GM21526 (cell line): Measurements from ENCODE around the gene OPRD1.

Experiments
- ATAC-seq: cut with Tn5 transposase; IDR thresholded peaks from one replicate; pipeline ENCODE4 v1.9.1; 2021; ENCODE audit warnings: moderate library complexity; ENCODE audit not compliant: unreplicated experiment, low FRiP score

The OPRD1 gene

GRCh38 chr1:28882009-28882628 is 70.1 kb downstream of the OPRD1 start:
- ATAC-seq, result no peak

DNA sequence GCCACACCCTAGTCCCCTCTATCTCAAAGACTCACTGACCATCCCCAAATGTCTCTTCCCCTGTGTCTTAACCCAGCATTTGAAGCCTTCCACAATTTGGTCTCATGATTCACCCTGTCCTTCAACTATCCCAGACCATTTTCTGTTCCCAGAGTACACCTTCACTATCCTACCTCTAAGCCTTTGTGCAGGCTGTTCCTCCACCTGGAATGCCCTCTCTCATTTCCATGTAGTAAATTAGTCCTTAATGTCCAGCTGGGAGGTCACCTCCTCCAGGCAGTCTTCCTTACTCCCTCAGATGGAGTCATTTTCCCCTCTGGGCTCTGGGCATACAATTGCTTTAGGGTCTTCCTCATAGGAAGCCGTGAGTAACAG is 71.3 kb downstream of the OPRD1 start:
- no peak for ATAC-seq

- no peak for ATAC-seq
These were observed 73.5 kb downstream of the OPRD1 start for GRCh38 chr1:28885472-28885877.

DNA sequence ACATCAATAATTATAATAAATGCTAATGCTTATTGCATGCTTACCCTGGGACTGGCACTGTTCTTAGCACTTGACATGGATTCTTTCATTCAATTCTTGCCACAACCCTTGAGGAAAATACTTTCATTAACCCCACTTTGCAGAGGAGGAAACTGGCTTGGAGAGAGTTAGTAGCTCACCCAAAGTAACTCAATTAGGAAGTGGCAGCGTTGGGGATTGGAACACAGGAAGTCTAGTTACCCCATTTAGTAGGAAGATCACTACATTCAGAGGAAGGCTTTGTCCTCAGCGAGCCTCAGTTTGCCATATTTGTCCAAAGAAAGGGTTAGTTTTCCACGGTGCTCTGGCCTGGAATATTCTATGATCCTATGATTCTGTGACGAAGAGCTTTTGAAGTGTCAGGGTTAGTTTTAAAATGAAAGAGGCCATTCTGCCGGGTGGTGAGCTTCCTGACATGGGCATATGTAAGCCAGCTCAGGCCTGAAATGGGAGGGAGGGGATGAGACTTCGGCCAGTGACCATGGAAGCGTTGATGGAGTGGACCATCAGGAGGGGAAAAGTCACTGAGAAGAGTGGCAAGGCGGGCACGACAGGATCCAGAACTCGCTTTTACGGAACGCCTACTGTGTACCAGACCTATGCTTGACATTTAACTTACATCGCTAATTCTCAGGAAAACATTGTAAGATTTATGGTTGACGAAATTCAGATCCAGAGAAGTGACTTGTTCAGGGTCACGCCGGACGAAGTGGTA is 74.2 kb downstream of the OPRD1 start:
- ATAC-seq, result no peak

DNA sequence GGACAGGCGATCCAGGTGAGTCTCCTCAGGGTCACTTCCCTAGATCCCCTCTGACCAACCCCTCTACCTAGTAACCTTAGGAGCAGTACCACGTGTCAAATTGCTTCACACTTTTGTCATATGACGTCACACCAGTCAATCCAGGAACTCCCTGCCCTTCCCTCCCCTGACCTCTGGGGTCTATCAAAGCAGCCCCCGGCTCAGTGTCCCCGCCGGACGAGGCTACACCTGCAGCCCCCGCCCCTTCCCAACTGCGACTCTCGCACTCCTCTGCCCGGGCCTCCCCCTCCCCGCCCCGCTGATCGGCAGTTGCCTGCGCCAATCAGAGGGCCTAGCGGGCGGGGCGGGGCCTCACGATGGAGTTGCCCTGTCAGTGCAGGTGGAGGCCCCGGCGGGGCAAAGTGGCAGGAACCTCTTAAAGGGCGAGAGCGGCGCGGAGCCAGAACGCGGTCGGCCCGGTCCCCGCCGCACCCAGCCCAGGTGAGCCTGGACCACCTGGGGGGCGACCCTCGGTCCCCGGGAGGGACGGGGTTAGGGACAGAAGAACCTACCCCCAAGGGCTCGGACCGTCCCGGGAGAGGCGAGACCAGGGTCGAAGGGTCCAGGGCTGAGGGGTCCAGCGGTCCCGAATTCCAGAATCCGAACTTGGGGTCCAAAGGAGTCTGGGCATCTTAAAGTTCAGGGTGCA is 74.9 kb downstream of the OPRD1 start:
- peak; percentile 69 for ATAC-seq

- no peak for ATAC-seq
These were observed 75.5 kb downstream of the OPRD1 start for GRCh38 chr1:28887419-28887834.

- no peak for ATAC-seq
These were observed 76.1 kb downstream of the OPRD1 start for GRCh38 chr1:28887835-28888682.

- ATAC-seq, result no peak
These were observed 76.9 kb downstream of the OPRD1 start for GRCh38 chr1:28888915-28889314.

GRCh38 chr1:28889357-28889756 is 77.4 kb downstream of the OPRD1 start:
- no peak for ATAC-seq

DNA sequence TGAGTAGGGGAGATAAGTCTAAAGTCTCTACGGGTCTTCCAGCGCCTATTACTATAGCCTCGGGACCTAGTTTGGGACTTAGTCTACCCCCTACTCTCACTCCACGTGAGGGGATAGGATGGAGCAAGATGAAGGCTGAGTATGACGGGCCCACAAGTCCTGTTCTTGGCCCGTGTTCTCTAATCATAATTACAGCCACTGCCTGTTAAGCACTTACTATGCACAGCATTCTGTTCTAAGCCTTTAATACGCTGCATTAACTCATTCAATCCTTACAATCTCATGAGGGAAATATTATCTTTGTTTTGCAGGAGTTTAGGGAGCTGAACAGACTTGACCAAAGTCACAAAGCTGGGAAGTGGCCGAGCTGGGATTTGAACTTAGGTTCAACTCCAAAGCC is 78.5 kb downstream of the OPRD1 start:
- no peak for ATAC-seq

DNA sequence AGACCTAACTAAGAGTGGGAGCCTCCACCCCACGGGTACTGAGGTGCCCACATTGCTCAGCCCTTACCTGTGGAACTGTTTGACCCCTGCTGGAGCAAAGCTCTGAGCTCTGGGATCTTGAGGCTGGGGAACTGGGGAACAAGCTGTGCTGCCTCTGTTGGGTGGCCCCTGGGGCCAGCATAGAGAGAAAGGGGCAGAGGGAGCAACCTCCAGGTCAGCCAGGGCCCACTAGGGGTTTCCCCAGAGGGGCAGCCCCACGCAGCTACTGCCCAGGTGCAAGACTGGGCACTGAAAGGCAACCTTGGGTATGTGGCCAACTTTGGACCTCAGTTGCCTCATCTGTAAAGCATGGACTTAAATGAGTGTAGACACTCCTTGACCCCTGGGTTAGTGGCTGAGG is 78.9 kb downstream of the OPRD1 start:
- no peak for ATAC-seq

DNA sequence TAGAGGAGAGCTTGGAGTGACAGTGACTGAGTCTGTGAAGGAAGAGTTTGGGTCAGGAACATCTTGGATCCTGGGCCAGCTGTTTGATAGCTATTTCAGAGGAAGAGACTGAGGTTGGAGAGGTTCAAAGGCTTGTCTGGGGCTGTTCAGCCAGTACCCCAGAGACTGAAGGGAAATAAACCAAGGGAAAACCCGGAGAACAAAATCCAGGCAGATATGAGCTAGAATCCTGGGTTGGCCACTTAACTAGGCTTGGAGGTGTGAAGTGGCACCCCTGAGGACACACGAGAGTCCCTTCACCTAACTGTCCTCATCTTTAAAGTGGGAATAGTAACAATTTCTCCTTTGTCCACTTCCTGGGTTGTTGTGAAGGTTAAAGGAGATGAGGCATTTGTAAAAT is 79.3 kb downstream of the OPRD1 start:
- no peak for ATAC-seq

DNA sequence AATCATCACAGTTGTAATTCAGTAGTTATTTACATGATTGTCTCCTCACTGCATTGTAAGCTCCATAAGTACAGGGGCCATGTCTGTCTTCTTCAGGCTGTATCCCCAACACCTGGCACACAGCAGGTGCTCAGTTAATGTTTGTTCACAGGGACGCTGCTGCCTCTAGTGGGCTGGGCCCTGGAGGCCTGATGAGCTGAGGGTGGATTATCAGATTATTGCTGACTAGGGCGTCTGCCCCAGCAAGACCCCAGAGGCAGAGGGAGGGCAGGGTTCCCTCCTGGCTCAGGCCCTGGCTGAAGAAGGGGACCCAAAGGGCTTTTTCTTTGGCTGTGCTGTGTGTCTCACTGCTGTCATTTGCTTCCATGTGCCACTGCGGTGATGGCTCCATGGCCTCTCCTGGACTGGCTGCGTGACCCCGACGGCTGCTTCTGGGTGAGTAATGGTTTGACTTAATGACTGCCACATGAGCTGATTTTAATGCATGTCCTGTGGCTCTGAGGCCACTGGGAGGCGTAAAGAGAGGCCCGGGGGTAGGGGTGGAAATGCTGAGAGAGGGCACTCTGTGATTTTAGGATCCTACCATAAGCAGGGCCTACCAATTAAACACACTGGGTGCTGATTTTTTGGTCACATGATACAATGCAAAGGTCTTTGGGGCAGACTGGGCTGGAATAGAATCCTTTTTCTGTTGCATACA is 81.6 kb downstream of the OPRD1 start:
- ATAC-seq, result no peak

DNA sequence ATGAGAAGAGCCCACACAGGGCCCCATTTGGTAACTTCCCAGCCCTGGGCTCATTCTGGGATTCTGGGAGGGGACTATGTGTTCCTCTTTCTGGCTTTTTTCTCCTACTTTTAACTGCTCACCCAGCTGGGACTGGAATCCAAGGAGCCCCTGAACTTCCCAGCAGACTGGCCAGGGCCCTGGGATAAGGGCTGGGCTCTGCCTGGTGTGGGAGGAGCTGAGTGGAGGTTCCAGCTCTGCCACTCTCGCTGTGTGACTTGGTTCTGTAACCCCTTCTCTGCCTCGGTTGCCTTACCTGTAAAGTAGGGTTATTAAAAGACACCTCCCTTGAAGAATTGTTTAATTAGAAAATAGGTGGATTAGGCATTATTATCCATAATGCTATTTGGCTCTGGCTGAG is 82.8 kb downstream of the OPRD1 start:
- no peak for ATAC-seq

GRCh38 chr1:28895896-28896608 is 84.1 kb downstream of the OPRD1 start:
- no peak for ATAC-seq

GRCh38 chr1:28896609-28896986 is 84.6 kb downstream of the OPRD1 start:
- ATAC-seq, result no peak

- no peak for ATAC-seq
These were observed 85.8 kb downstream of the OPRD1 start for GRCh38 chr1:28897789-28898188.

DNA sequence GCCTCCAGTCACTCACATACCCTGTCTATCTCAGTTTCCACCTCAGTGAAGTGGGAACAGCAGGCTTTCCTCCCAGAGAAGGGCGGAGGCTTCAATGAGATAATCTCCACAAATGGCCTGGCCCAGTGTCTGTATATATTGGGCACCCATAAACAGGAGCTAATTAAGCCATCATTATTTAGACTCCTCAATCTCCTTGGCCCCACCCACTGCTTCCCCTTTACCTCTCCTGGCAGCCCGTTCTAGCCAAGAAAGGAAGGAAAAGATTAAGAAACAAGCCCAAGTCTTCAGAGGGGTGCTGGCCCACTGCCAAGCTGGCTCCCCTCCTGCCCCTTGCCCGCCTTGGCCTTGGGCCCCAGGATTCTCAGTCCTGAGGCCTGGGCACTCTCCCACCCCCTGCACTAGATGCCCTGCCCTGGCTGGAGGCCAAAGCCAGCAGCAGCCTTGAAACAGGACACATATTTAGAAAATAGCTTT is 86.5 kb downstream of the OPRD1 start:
- no peak for ATAC-seq

DNA sequence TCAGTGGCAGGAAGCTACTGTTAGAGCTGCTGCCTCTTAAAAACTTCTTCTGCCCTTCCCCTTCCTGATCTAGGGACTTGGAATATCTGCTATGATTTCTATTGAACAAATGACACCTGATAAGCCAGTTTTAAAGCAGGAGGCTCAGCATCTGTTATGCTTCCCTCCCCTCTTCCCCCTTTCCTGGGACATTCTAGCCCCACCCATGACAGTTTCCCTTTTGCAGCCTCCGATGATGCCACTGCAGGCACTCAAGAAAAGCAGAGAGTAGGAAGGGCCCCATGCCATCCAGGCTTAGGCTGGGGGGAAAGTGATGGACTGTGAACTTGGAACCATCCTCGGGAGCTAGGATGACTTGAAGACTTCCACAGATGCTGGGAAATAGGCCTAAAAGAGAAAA is 87.3 kb downstream of the OPRD1 start:
- no peak for ATAC-seq

DNA sequence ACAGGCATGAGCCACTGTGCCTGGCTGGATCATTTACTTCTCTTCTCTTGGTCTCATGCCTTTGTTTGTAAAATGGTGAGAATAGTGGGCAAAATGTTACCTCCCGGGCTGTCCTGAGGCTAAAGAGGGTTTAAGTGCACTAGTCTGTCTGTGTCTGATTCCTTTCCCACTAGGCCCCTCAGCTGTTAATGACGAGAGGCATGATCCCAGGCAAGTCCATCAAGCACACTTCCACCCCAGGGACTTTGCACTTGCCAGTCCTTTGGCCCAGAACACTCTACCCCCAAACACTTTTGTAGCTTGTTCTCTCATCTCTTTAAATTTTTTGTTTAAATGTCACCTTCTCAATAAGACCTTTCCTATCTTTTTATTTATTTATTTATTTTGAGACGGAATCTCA is 88.6 kb downstream of the OPRD1 start:
- ATAC-seq, result no peak
